ENCODE results near the gene REPIN1.

Gene REPIN1

GRCh38 chr7:150372271-150373048 is 3.8 kb downstream of the REPIN1 start:
- no peak overlapping the region for H3K4me3 ChIP-seq (ENCODE audit: low read depth, low read length)
- H3K27me3 ChIP-seq (ENCODE audit: insufficient read depth, low read depth, severe bottlenecking): no peaks in the 10 kb centered on the region
- TF ChIP-seq CTCF (IDR thresholded peaks at IDR 0.05; ENCODE audit: low read depth, low read length): no peak
- no peak overlapping the region for H3K27ac ChIP-seq
- peaks cover 64% of the 10 kb centered on the region for H3K36me3 ChIP-seq
- H3K9me3 ChIP-seq (ENCODE audit: severe bottlenecking): no peaks in the 10 kb centered on the region
- DNase-seq: no peak

- Histone ChIP-seq H3K9me3 (ENCODE audit: severe bottlenecking) (no peaks in the 10 kb centered on the region), H3K27ac (no peak overlapping the region), H3K27me3 (ENCODE audit: insufficient read depth, low read depth, severe bottlenecking) (no peaks in the 10 kb centered on the region), H3K4me3 (ENCODE audit: low read depth, low read length) (no peak overlapping the region), H3K36me3 (peaks cover 64% of the 10 kb centered on the region)
- no peak for DNase-seq
- TF ChIP-seq CTCF (IDR thresholded peaks at IDR 0.05; ENCODE audit: low read depth, low read length): no peak
These were observed 4.6 kb downstream of the REPIN1 start for GRCh38 chr7:150373049-150373801.

GRCh38 chr7:150374026-150374425 is 5.4 kb downstream of the REPIN1 start:
- H3K9me3 ChIP-seq (ENCODE audit: severe bottlenecking): no peaks in the 10 kb centered on the region
- H3K27ac ChIP-seq: no peak overlapping the region
- no peak for DNase-seq
- H3K4me3 ChIP-seq (ENCODE audit: low read depth, low read length): no peak overlapping the region
- H3K36me3 ChIP-seq: peaks cover 63% of the 10 kb centered on the region
- H3K27me3 ChIP-seq (ENCODE audit: insufficient read depth, low read depth, severe bottlenecking): no peaks in the 10 kb centered on the region
- no peak for TF ChIP-seq CTCF (IDR thresholded peaks at IDR 0.05; ENCODE audit: low read depth, low read length)

- H3K27ac ChIP-seq: no peak overlapping the region
- no peaks in the 10 kb centered on the region for H3K9me3 ChIP-seq (ENCODE audit: severe bottlenecking)
- peaks cover 58% of the 10 kb centered on the region for H3K36me3 ChIP-seq
- H3K4me3 ChIP-seq (ENCODE audit: low read depth, low read length): no peak overlapping the region
- TF ChIP-seq CTCF (IDR thresholded peaks at IDR 0.05; ENCODE audit: low read depth, low read length): no peak
- DNase-seq: no peak
- no peaks in the 10 kb centered on the region for H3K27me3 ChIP-seq (ENCODE audit: insufficient read depth, low read depth, severe bottlenecking)
These were observed 5.8 kb downstream of the REPIN1 start for GRCh38 chr7:150374472-150374871.

GRCh38 chr7:150375662-150376521 is 7.3 kb downstream of the REPIN1 start:
- no peak for TF ChIP-seq CTCF (IDR thresholded peaks at IDR 0.05; ENCODE audit: low read depth, low read length)
- DNase-seq: no peak
- Histone ChIP-seq H3K4me3 (ENCODE audit: low read depth, low read length) (no peak overlapping the region), H3K36me3 (peaks cover 44% of the 10 kb centered on the region), H3K9me3 (ENCODE audit: severe bottlenecking) (no peaks in the 10 kb centered on the region), H3K27ac (no peak overlapping the region), H3K27me3 (ENCODE audit: insufficient read depth, low read depth, severe bottlenecking) (no peaks in the 10 kb centered on the region)
